Activated CD8-positive, alpha-beta memory T cell treated with anti-CD3 and anti-CD28 coated beads for 24 hours (primary cell): Measurements from ENCODE around the gene RASSF3.
A peak's percentile ranks its signal among the peaks of the same experiment; 100 is the strongest.
"Not testable (repeated sequence)": the region's sequence is repeated elsewhere in the genome, so short reads cannot be mapped to it uniquely, and the experiment has no call there.

ENCODE experiments used
- DNase-seq: peaks from one replicate; pipeline ENCODE4 v3.0.0-alpha.2; 2020

RASSF3 gene

DNA sequence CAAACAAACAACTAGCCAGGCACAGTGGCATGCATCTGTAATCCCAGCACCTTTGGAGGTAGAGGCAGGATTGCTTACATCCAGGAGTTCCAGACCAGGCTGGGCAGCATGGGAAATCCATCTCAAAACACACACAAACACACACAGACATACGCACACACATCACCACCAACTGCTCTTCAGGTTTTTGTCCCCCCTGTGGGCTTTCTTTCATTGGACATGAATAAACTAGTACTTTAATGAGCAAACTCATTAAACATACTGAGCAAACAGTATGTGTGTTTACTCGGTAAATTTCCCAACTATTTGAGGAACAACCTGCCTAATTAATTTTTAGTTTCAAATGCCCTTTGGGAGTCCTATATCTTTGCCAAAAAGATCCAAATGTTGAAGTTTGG lies 10.1 kb upstream of the RASSF3 start:
- DNase-seq = no peak

GRCh38 chr12:64603183-64603841 lies 7.0 kb upstream of the RASSF3 start:
- DNase-seq = no peak

GRCh38 chr12:64608901-64609535 lies 1.3 kb upstream of the RASSF3 start:
- DNase-seq = peak; percentile 77

GRCh38 chr12:64609536-64610078 lies 688 bp upstream of the RASSF3 start:
- no peak for DNase-seq

DNA sequence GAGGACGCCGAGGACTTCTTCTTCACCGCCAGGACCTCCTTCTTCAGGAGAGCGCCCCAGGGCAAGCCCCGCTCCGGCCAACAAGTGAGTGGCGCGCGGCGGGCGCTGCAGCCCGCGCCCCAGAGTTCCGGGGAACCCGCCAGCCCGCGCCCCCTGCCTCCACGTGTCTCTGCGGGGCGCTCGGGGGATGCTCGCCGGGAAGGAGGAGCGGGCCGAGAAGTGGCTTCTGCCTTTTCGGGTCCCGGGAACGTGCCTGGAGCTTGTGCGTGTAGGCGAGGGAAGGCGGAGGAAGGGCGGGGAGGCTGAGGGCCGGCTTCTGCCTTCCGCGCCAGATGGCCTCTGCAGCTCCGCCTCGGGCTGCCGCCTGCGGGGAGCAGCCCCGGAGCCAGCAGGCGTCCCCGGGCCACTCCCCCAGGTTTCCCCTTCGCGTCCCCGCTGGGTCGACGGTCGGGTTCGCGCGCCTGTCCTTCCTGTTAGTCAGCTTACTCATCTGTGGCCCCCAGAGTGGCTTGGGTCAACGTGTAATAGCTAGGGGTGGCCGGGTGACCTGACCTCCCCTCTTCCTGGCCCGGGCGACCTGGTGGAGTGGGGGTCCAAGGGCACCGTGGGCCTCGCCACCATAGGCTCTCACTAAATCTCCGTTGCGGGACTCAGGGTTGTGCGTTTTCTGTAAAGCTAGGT lies 505 bp downstream of the RASSF3 start:
- peak; percentile 87 for DNase-seq

DNA sequence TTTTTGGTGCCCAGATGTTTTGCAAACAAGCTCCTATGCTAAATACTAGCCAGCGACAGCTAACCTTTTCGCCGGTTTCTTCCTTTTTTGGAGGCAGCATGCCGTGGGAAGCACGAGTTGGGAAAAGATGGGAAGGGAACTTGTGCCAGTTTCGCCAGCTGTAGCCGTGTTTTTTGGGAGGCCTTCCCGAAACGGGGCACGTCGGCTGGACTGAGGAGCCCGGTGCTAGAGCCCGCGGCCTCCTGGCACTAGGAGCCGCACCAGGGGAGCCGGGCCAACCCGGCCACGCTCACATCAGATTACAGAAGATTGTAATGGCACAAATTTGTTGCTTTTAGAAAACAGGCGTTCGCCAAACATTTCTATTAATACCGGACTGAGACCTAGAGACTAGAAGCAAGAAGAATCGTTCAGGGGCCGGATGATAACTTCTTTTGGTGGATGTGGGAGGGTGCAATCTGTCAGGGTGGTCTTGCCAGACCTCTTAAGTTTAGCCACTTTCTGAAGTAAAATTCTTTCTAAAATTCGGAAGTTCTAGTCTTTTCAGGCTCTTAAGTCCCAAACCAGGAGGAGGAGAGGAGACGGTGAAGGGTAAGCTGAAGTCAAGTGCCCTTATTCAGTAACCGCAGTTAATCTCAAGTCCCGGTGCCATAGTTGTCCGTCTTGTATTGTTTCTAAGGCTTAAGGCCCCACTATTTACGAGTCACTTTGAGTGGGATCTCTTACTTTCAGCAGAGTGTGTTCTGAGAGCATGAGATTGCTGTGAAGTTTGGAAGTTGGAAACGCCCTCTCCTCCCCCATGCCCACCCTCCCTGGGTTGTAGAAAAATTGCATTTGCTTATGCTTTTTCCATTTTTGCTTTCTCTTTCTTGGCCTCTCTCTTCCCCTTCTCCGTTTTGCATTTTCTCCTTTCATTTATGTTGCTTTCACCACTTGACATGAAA lies 1.3 kb downstream of the RASSF3 start:
- peak; percentile 69 for DNase-seq

GRCh38 chr12:64612843-64613242 lies 2.5 kb downstream of the RASSF3 start:
- DNase-seq = no peak

- peak; percentile 49 for DNase-seq
Measured at GRCh38 chr12:64613775-64614398, 3.6 kb downstream of the RASSF3 start.

GRCh38 chr12:64616201-64616600 lies 5.9 kb downstream of the RASSF3 start:
- no peak for DNase-seq

- no peak for DNase-seq
Measured at GRCh38 chr12:64618953-64619590, 8.8 kb downstream of the RASSF3 start.

- no peak for DNase-seq
Measured at GRCh38 chr12:64621257-64621942, 11.1 kb downstream of the RASSF3 start.

DNA sequence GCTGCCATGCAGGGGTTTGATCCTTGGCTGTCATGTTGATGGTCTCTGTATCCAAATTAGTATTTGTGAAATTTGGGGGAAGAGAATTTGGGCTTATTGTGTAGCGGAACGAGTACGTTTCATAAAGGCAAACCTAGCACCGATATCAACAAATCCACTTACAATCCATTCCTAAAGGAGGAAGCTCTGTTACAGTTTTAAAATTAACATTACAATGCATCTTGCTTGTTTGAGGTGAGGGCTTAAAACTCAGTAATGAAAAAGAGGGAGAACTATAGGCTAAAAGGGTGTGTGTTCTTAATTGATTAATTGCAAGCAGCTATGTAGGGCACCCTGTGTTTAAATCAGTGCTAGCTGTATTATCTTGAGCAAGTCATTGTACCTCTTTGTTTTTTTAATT lies 13.7 kb downstream of the RASSF3 start:
- DNase-seq = no peak

DNA sequence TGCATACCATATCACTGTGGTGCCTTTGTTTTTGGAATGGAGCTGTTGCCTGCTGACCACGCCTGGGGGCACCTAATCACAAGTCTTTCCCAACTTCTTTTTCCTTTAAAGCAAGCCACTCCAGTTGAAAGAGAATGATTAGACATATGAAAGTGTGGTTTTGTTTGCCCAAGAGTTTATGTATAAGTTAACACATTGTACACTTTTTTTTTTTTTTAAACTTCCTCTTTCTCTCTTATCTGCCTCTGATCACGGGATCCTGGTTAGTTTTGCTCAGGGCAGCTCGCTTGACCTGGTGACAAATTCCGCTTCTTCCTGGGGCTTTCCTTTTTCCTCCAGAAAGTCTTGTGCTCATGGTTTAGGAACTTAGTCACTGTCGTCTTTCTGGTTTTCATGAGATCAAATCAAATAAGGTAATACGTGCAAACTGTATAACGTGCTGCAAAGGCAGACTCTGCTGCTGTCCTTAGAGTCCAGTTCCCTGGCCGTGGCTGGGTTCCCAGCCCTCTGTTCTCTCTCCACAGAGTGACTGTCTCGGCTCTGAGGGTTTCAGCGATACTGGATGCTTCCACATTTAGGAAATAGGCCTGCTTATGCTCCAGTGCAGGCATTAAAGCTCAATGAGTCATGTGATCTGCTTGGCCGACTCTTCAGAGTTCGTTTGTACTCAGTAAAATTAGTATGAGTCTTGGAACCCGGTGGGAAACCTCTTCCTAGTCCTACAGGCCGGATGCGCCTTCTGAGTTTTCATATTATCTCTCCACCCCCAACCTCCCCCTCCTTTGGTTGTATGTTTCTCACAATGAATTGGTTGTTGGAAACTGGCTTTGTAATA lies 15.2 kb downstream of the RASSF3 start:
- peak; percentile 64 for DNase-seq

GRCh38 chr12:64626588-64626987 lies 16.3 kb downstream of the RASSF3 start:
- not testable (repeated sequence) for DNase-seq

GRCh38 chr12:64627771-64628170 lies 17.5 kb downstream of the RASSF3 start:
- no peak for DNase-seq

- DNase-seq = no peak
Measured at GRCh38 chr12:64631197-64631596, 20.9 kb downstream of the RASSF3 start.

DNA sequence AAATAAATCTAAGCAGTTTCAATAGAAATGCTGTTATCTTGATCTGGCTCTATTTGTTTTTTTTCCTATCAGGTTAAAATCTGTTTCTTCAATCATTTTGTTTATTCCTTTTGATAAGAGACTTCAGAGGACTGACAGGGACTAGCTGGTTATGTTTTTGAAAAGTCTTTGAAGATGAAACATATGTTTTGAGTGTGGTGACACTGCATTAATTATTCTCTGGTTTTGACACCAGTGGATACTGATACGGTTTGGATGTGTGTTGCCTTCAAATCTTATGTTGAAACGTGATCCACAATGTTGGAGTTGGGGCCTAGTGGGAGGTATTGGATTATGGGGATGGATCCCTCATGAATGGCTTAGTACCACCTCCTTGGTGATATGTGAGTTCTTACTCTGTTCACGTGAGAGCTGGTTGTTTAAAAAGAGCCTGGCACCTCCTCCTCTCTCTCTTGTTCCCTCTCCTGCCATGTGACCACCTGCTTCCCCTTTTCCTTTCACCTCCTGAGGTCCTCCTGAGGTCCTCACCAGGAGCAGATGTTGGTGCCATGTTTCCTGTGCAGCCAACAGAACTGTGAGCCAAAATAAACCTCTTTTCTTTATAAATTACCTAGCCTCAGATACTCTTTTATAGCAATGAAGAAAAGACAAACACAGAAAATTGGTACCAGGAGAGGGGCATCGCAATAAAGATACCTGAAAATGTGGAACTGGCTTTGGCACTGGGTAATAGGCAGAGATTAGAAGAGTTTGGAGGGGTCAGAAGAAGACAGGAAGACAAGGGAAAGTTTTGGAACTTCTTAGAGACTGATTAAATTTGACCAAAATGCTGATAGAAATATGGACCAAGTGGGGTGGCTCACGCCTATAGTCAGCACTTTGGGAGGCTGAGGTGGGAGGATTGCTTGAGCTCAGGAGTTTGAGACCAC lies 23.0 kb downstream of the RASSF3 start:
- DNase-seq = no peak

- DNase-seq = no peak
Measured at GRCh38 chr12:64633940-64634337, 23.6 kb downstream of the RASSF3 start.

- no peak for DNase-seq
Measured at GRCh38 chr12:64634508-64635092, 24.3 kb downstream of the RASSF3 start.
